Sigmoid colon (tissue), 7 donors: Measurements from ENCODE around the gene VAMP5. TPM values are rescaled to one million over a fixed set of nuclear protein-coding genes. Genes with fewer than 3 reads are reported as not detected.

Source experiments
- DNase-seq: peaks from one replicate; pipeline ENCODE4 v3.0.0-alpha.2; 2019
- H3K27ac ChIP-seq, 4 donors: fragments of 200-600 bp; sonication (generic); one replicate each; pipeline ENCODE4 v1.5.1; 2016 to 2019; ENCODE audit warnings: mild to moderate bottlenecking in 1 of 4
- H3K27me3 ChIP-seq, 3 donors: fragments of 200-600 bp; sonication (generic); one replicate each; pipeline ENCODE4 v1.5.1; 2019; ENCODE audit warnings: mild to moderate bottlenecking in 1 of 3
- H3K36me3 ChIP-seq, 4 donors: fragments of 200-600 bp; sonication (generic); one replicate each; pipeline ENCODE4 v1.5.1; 2016 to 2019
- H3K4me1 ChIP-seq, 4 donors: fragments of 200-600 bp; sonication (generic); one replicate each; pipeline ENCODE4 v1.5.1; 2017 to 2019
- H3K4me3 ChIP-seq, 4 donors: fragments of 200-600 bp; sonication (generic); one replicate each; pipeline ENCODE4 v1.5.1; 2017 to 2019; ENCODE audit warnings: mild to moderate bottlenecking in 2 of 4, moderate library complexity in 1 of 4
- H3K9me3 ChIP-seq, 4 donors: fragments of 200-600 bp in 3 of 4; sonication (generic) in 3 of 4; one replicate each; pipeline versions ENCODE4 v1.5.1 to v1.6.1; 2013 to 2019
- CTCF ChIP-seq, 4 experiments: fragments of 450-650 bp in 3 of 4; fragments of 200-600 bp in 1 of 4; IDR thresholded peaks; one replicate each; pipeline ENCODE4 v1.5.1; 2016 to 2019; ENCODE audit warnings: antibody characterized with exemption in 4 of 4, mild to moderate bottlenecking in 3 of 4, moderate library complexity in 2 of 4
- EP300 ChIP-seq, 4 donors: sonication (generic); formaldehyde crosslinking; IDR thresholded peaks; one replicate each; pipeline ENCODE4 v1.6.1; 2017; ENCODE audit warnings: antibody characterized with exemption in 4 of 4
- POLR2A ChIP-seq, 2 donors: fragments of 450-650 bp; IDR thresholded peaks; one replicate each; pipeline ENCODE4 v1.6.1; 2016; ENCODE audit warnings: antibody characterized with exemption in 2 of 2, mild to moderate bottlenecking in 2 of 2, moderate library complexity in 2 of 2
- POLR2AphosphoS5 ChIP-seq, 4 donors: sonication (generic); formaldehyde crosslinking; IDR thresholded peaks; one replicate each; pipeline ENCODE4 v1.6.1; 2017; ENCODE audit warnings: antibody characterized with exemption in 4 of 4
- WGBS, 2 donors: extraction: QIAGEN DNeasy Blood & Tissue Kit; methylation state at CpG; one replicate each; pipeline ENCODE4 v1.1.7; 2013; 5-methylcytosine and 5-hydroxymethylcytosine counted together
- intact Hi-C: fragments of 100-400 bp; cut with DNase I; formaldehyde crosslinking; loops from one replicate; pipeline ENCODE4 v1.15.1; 2023
- polyA plus RNA-seq, 3 donors: library from polyadenylated mRNA; stranded (reverse); fragments of 200-250 nt; gene quantifications; one replicate each; pipeline ENCODE4 v1.2.3, GENCODE V29; 2013
- small RNA-seq, 3 donors: library from RNA; depleted of rRNA; stranded (forward); fragments of <200 nt; gene quantifications; one replicate each; pipeline ENCODE3, GENCODE V24; 2016
- total RNA-seq, 4 donors: library from RNA; depleted of rRNA; stranded (reverse); fragments of >200 nt; gene quantifications; one replicate each; pipeline ENCODE4 v1.1.0, GENCODE V29; 2016
- donor health status: healthy with polysubstance abuse.
- donor health status: Bipolar disorder and iron deficiency.
- donor health status: healthy.

Gene VAMP5
- total and polyA plus RNA-seq, 7 donors, result 51.2 to 97.5 (median 68.0) TPM

- no peaks in the 10 kb centered on the region for H3K4me1 ChIP-seq
- no peak for DNase-seq
- TF ChIP-seq CTCF (IDR thresholded peaks at IDR 0.05) (no peak), EP300 (IDR thresholded peaks at IDR 0.05) (no peak), POLR2A (IDR thresholded peaks at IDR 0.05) (no peak), POLR2AphosphoS5 (IDR thresholded peaks at IDR 0.05) (no peak)
- no peaks in the 10 kb centered on the region for H3K9me3 ChIP-seq
- 86 to 92% methylated on average over 8 of the region's 8 CpGs for WGBS, 2 donors
- H3K27me3 ChIP-seq, result no peaks in the 10 kb centered on the region
- H3K4me3 ChIP-seq, result no peak overlapping the region
- intact Hi-C loops, result loop anchor here (5.0 to 10.0 kb wide), 3 partner anchors 72 to 480 kb away; no protein-coding TSS in a partner anchor
- peaks cover 33 to 98% (median 67%) of the 10 kb centered on the region in 4 donors for H3K36me3 ChIP-seq
- H3K27ac ChIP-seq, result no peak overlapping the region
Observed at GRCh38 chr2:85635011-85635410, 50.8 kb downstream of the VAMP5 start.

DNA sequence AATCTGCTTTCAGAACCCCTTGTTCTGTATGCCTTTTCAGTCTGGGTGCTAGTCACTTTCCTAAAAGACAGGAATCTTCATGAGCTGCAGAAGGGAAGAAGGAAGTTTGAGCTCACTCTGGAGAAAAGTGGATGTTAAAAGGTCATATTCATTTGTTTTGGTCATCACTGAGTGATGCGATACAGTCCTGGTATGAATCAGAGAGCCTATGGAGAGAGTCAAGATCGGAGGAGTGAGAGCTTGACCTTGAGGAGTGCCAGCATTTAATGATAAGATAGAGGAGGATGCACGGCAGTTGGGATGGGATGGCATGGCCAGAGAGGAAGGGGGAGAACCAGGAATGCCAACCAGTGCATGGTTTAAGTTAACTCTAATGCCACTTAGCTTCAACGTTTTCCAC, 51.4 kb downstream of the VAMP5 start:
- no peaks in the 10 kb centered on the region for H3K9me3 ChIP-seq
- H3K36me3 ChIP-seq, result peaks cover 39 to 98% (median 69%) of the 10 kb centered on the region in 4 donors
- H3K27ac ChIP-seq, result no peak overlapping the region
- 74 to 83% methylated on average over 4 of the region's 4 CpGs for WGBS, 2 donors
- H3K4me1 ChIP-seq, result no peaks in the 10 kb centered on the region
- no peak for DNase-seq
- H3K27me3 ChIP-seq, result no peaks in the 10 kb centered on the region
- H3K4me3 ChIP-seq, result no peak overlapping the region
- intact Hi-C loops, result loop anchor here (5.0 to 10.0 kb wide), 3 partner anchors 72 to 479 kb away; no protein-coding TSS in a partner anchor
- TF ChIP-seq EP300 (IDR thresholded peaks at IDR 0.05), result no peak
- no peak for TF ChIP-seq POLR2AphosphoS5 (IDR thresholded peaks at IDR 0.05)
- TF ChIP-seq POLR2A (IDR thresholded peaks at IDR 0.05), result no peak
- TF ChIP-seq CTCF (IDR thresholded peaks at IDR 0.05), result no peak

- H3K4me3 ChIP-seq, result no peak overlapping the region
- no peaks in the 10 kb centered on the region for H3K9me3 ChIP-seq
- no peaks in the 10 kb centered on the region for H3K27me3 ChIP-seq
- no peak for TF ChIP-seq EP300 (IDR thresholded peaks at IDR 0.05)
- no peak overlapping the region for H3K27ac ChIP-seq
- 73 to 91% methylated on average over 3 of the region's 3 CpGs for WGBS, 2 donors
- no peaks in the 10 kb centered on the region for H3K4me1 ChIP-seq
- no peak for DNase-seq
- peaks cover 61 to 100% (median 68%) of the 10 kb centered on the region in 4 donors for H3K36me3 ChIP-seq
- intact Hi-C loops, result no loop called here
Observed at GRCh38 chr2:85642725-85643124, 58.5 kb downstream of the VAMP5 start.

Small RNAs within 50 kb of the gene (small RNA-seq; reads per million reads assigned to genes)
- 0 to 0.06 (median 0) reads per million in 3 donors for gene RN7SL126P

Other genes starting within 250 kb of the VAMP5 start
- gene RETSAT, start 229.9 kb upstream of the VAMP5 start, total RNA-seq, result 10 to 100 TPM; 26.5 to 54.6 (median 42.1) TPM
- gene RETSAT, start 229.9 kb upstream of the VAMP5 start, polyA plus RNA-seq, result 100 to 1,000 TPM in 1 of 3 donors, 10 to 100 TPM in 2; 33.6 to 112 (median 36.5) TPM
- 10 to 100 TPM; 16.7 to 26.3 (median 22.9) TPM for gene ELMOD3, start 229.7 kb upstream of the VAMP5 start, total RNA-seq
- 10 to 100 TPM; 11.6 to 22.7 (median 12.0) TPM for gene ELMOD3, start 229.7 kb upstream of the VAMP5 start, polyA plus RNA-seq
- 10 to 100 TPM; 20.9 to 33.0 (median 30.1) TPM for gene CAPG, start 174.1 kb upstream of the VAMP5 start, total RNA-seq
- 100 to 1,000 TPM; 112 to 230 (median 150) TPM for gene CAPG, start 174.1 kb upstream of the VAMP5 start, polyA plus RNA-seq
- not detected for gene SH2D6, start 165.7 kb upstream of the VAMP5 start, total RNA-seq
- gene SH2D6, start 165.7 kb upstream of the VAMP5 start, polyA plus RNA-seq, result 10 to 100 TPM in 2 of 3 donors, 1 to 10 TPM in 1; 2.8 to 14.6 (median 11.4) TPM
- gene MAT2A, start 45.3 kb upstream of the VAMP5 start, total RNA-seq, result 100 to 1,000 TPM; 139 to 249 (median 151) TPM
- gene MAT2A, start 45.3 kb upstream of the VAMP5 start, polyA plus RNA-seq, result 10 to 100 TPM; 52.3 to 93.1 (median 61.0) TPM
- gene GGCX, start 22.9 kb upstream of the VAMP5 start, total RNA-seq, result 10 to 100 TPM; 14.9 to 25.3 (median 24.7) TPM
- 10 to 100 TPM in 2 of 3 donors, 1 to 10 TPM in 1; 3.6 to 22.8 (median 11.1) TPM for gene GGCX, start 22.9 kb upstream of the VAMP5 start, polyA plus RNA-seq
- gene VAMP8, start 6.8 kb upstream of the VAMP5 start, total RNA-seq, result 10 to 100 TPM in 2 of 4 donors, 1 to 10 TPM in 2; 1.9 to 33.3 (median 13.2) TPM
- gene VAMP8, start 6.8 kb upstream of the VAMP5 start, polyA plus RNA-seq, result 100 to 1,000 TPM; 441 to 941 (median 696) TPM
- gene RNF181, start 11.3 kb downstream of the VAMP5 start, total RNA-seq, result 100 to 1,000 TPM; 124 to 175 (median 141) TPM
- 100 to 1,000 TPM; 165 to 190 (median 179) TPM for gene RNF181, start 11.3 kb downstream of the VAMP5 start, polyA plus RNA-seq
- gene TMEM150A, start 18.3 kb downstream of the VAMP5 start, total RNA-seq, result 10 to 100 TPM; 18.4 to 29.9 (median 22.1) TPM
- gene TMEM150A, start 18.3 kb downstream of the VAMP5 start, polyA plus RNA-seq, result 10 to 100 TPM in 2 of 3 donors, 1 to 10 TPM in 1; 7.4 to 12.0 (median 11.6) TPM
- gene C2orf68, start 27.6 kb downstream of the VAMP5 start, total RNA-seq, result 10 to 100 TPM; 10.6 to 13.0 (median 12.8) TPM
- gene C2orf68, start 27.6 kb downstream of the VAMP5 start, polyA plus RNA-seq, result 10 to 100 TPM; 18.6 to 23.0 (median 21.3) TPM
- 100 to 1,000 TPM in 1 of 4 donors, 10 to 100 TPM in 3; 56.4 to 136 (median 72.0) TPM for gene USP39, start 31.8 kb downstream of the VAMP5 start, total RNA-seq
- 10 to 100 TPM; 39.9 to 49.2 (median 41.4) TPM for gene USP39, start 31.8 kb downstream of the VAMP5 start, polyA plus RNA-seq
- not detected for gene SFTPB, start 83.8 kb downstream of the VAMP5 start, total RNA-seq
- 10 to 100 TPM in 1 of 3 donors, under 1 TPM in 1, not detected in 1; 0.57 to 23.4 TPM for gene SFTPB, start 83.8 kb downstream of the VAMP5 start, polyA plus RNA-seq
- 1 to 10 TPM in 1 of 4 donors, not detected in 3; 1.6 TPM for gene GNLY, start 109.9 kb downstream of the VAMP5 start, total RNA-seq
- 10 to 100 TPM in 1 of 3 donors, 1 to 10 TPM in 2; 2.4 to 13.9 (median 4.2) TPM for gene GNLY, start 109.9 kb downstream of the VAMP5 start, polyA plus RNA-seq
- gene ATOH8, start 169.6 kb downstream of the VAMP5 start, total RNA-seq, result 10 to 100 TPM; 12.4 to 20.6 (median 18.1) TPM
- gene ATOH8, start 169.6 kb downstream of the VAMP5 start, polyA plus RNA-seq, result 1 to 10 TPM; 1.6 to 9.4 (median 6.6) TPM